ENCODE data around the gene ARHGAP6. TPM values are rescaled to one million over a fixed set of nuclear protein-coding genes. Genes with fewer than 3 reads are reported as not detected.

Gene ARHGAP6
- polyA plus RNA-seq, 1 experiment: 1.3 TPM

DNA sequence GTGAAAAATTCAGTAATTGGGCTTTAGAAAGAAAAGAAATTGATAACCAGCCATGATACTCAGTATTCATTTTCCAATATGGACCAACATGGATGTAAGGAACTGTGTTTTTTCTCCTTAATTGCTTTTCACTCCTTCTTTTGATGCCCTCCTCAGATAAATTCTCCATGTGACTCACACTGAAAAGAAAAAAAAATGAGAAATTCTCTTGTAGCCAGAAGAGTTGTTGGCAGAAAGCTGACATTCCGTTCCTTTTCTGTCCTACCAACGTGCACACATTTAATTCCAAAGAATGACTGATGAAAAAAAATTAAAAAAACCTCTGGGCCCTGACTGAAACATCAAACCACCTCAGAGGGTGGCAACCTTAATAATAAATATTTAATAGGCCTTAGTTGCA, 219.4 kb downstream of the ARHGAP6 start:
- DNase-seq (ENCODE audit: low read depth): peak; percentile 31
- Histone ChIP-seq H3K27me3 (ENCODE audit: control insufficient read depth, insufficient read depth, low read length) (no peaks in the 10 kb centered on the region), H3K4me3 (ENCODE audit: low read depth, low read length) (no peak overlapping the region), H3K36me3 (ENCODE audit: control insufficient read depth, insufficient read depth, low read length) (no peaks in the 10 kb centered on the region)
- ChIA-PET CTCF (no interaction called here), POLR2A (interaction anchor here (0.7 kb wide), 1 partner anchor 60 kb away, joined by 5 read pairs; no protein-coding TSS in a partner anchor)
- TF ChIP-seq CTCF (IDR thresholded peaks at IDR 0.05; ENCODE audit: insufficient read depth, low read depth, low read length): no peak

- Histone ChIP-seq H3K36me3 (ENCODE audit: control insufficient read depth, insufficient read depth, low read length) (no peaks in the 10 kb centered on the region), H3K27me3 (ENCODE audit: control insufficient read depth, insufficient read depth, low read length) (no peaks in the 10 kb centered on the region), H3K4me3 (ENCODE audit: low read depth, low read length) (no peak overlapping the region)
- TF ChIP-seq CTCF (IDR thresholded peaks at IDR 0.05; ENCODE audit: insufficient read depth, low read depth, low read length): no peak
- POLR2A ChIA-PET: no interaction called here
- no peak for DNase-seq (ENCODE audit: low read depth)
- CTCF ChIA-PET: no interaction called here
Measured at GRCh38 chrX:11445540-11445939, 220.2 kb downstream of the ARHGAP6 start.

DNA sequence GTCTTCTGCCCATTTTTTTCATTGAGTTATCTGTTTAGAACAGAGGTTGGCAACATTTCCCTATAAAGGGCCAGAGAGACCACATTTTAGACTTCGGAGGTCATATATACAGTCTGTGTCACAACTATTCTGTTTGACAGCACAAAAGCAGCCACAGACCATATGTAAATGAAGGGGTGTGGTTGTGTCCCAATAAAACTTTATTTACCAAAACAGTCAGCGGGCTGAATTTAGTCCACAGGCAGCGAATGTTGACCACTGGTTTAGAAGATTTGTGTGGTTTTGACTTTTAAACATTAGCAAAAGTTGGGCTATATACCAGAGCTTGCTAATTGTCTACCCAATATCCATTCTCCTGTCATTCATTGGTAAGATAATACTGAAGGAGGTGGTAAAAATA, 221.7 kb downstream of the ARHGAP6 start:
- Histone ChIP-seq H3K36me3 (ENCODE audit: control insufficient read depth, insufficient read depth, low read length) (no peaks in the 10 kb centered on the region), H3K27me3 (ENCODE audit: control insufficient read depth, insufficient read depth, low read length) (no peaks in the 10 kb centered on the region), H3K4me3 (ENCODE audit: low read depth, low read length) (no peak overlapping the region)
- no peak for TF ChIP-seq CTCF (IDR thresholded peaks at IDR 0.05; ENCODE audit: insufficient read depth, low read depth, low read length)
- ChIA-PET POLR2A (no interaction called here), CTCF (no interaction called here)
- no peak for DNase-seq (ENCODE audit: low read depth)

GRCh38 chrX:11439846-11440245, 225.9 kb downstream of the ARHGAP6 start:
- Histone ChIP-seq H3K27me3 (ENCODE audit: control insufficient read depth, insufficient read depth, low read length) (no peaks in the 10 kb centered on the region), H3K4me3 (ENCODE audit: low read depth, low read length) (no peak overlapping the region), H3K36me3 (ENCODE audit: control insufficient read depth, insufficient read depth, low read length) (no peaks in the 10 kb centered on the region)
- CTCF ChIA-PET: no interaction called here
- POLR2A ChIA-PET: no interaction called here
- DNase-seq (ENCODE audit: low read depth): no peak
- TF ChIP-seq CTCF (IDR thresholded peaks at IDR 0.05; ENCODE audit: insufficient read depth, low read depth, low read length): no peak

GRCh38 chrX:11438767-11439166, 227.0 kb downstream of the ARHGAP6 start:
- Histone ChIP-seq H3K27me3 (ENCODE audit: control insufficient read depth, insufficient read depth, low read length) (no peaks in the 10 kb centered on the region), H3K4me3 (ENCODE audit: low read depth, low read length) (no peak overlapping the region), H3K36me3 (ENCODE audit: control insufficient read depth, insufficient read depth, low read length) (no peaks in the 10 kb centered on the region)
- ChIA-PET CTCF (interaction anchor here (1.7 kb wide), 1 partner anchor 58 kb away, joined by 4 read pairs; no protein-coding TSS in a partner anchor), POLR2A (no interaction called here)
- no peak for TF ChIP-seq CTCF (IDR thresholded peaks at IDR 0.05; ENCODE audit: insufficient read depth, low read depth, low read length)
- peak; percentile 30 for DNase-seq (ENCODE audit: low read depth)

Data from BJ (cell line).